GM04503 (cell line): ENCODE measurements around the gene APBA2.
"Not testable (repeated sequence)": the region's sequence is repeated elsewhere in the genome, so short reads cannot be mapped to it uniquely, and the experiment has no call there.

ENCODE experiments used
- DNase-seq: peaks from one replicate; pipeline ENCODE4 v3.0.0-alpha.2; 2012; ENCODE audit warnings: low read depth

APBA2 gene

GRCh38 chr15:28878209-28878608 is 7.6 kb upstream of the APBA2 start:
- DNase-seq, result no peak

DNA sequence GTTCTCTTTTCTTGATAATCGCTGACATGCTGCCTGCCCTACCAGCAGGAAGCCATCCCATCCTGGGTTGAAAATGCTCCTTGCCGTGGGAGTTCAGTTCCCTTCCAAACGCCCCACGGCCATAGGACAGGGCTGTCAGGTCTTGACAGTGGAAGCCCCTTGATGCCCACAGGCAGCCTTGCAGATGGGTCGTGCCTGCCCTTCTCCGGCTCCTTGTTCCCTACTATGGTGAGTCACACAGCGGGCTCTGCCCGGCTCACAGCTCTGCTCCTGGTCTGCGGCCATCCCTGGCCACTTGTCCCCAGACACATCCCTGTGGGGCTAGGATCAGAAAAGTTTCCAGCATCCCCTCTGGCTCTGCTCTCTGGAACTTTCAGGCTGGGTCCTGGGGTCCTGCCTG is 6.2 kb upstream of the APBA2 start:
- no peak for DNase-seq

- DNase-seq, result no peak
Measured at GRCh38 chr15:28880680-28881079, 5.1 kb upstream of the APBA2 start.

DNA sequence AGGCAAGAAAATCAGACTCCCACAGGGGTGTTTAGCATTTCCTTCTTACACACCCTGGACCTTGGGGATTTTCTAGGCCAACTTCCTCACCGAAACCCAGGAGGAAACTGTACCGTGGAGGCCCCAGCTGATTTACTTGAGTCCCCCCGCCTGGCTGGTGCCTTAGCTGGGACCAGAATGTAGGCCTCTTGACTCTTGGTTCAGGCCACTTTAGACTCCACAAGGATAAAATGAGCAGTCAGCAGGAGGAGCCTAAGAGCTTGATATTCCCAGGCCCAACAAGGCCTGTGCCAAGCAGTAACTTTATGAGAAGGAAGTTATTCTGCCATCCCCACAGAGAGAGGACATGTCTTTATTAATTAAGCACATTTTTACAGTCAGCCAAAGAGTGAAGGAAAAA is 4.6 kb upstream of the APBA2 start:
- no peak for DNase-seq

DNA sequence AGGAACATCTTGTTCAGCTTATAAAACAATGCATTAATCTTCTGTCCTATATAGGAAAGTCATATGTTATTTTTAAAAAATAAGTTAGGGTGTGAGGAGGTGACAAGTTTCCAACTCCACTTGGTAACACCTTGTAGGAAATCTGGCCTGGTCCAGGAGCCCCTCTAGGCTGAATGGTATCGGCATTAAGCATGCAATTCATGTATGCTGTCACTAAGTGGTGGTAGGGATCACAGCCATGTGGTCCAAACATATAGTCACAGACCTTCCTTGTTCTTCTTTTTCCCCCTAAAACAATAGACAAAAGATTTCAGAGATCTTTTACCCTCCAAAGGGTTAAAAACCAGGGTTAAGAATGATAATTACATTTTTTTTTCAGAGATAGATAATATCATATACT is 4.2 kb upstream of the APBA2 start:
- DNase-seq, result no peak

DNA sequence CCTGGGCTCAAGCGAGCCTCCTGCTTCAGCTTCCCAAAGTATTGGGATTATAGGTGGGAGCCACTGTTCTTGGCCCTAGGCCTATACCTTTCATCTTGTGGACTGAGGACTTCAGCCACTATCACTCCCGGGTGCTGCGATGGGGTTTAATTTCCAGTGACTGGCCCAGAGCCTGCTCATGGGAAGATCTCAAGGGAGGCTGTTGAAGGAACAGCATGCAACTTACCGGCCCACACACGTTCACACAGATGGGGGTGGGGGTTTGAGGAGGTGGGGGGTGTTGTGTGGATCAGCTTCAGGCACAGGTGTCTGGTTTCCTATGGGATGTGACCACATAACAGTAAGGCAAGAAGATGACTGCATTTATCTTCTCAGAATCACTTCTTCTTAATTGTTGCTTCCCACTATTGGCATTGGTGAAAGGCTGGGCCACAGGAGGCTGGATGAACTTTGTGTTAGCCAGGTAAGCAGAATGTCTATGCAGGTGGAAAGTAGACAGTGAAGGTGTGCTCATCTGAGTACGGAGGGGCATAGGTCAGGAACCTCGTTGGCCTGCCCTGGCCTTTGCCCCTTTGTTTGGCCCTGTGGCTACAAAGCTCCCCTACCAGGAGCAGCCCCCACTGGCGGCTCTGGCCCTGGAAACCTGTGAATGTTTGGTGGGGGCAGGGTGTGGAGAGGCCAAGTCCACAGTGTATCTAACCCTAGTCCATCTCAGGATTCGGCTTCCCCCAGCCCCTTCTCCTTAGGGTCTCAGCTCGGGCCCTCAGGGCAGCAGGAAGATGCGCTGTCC is 1.4 kb upstream of the APBA2 start:
- DNase-seq, result no peak

DNA sequence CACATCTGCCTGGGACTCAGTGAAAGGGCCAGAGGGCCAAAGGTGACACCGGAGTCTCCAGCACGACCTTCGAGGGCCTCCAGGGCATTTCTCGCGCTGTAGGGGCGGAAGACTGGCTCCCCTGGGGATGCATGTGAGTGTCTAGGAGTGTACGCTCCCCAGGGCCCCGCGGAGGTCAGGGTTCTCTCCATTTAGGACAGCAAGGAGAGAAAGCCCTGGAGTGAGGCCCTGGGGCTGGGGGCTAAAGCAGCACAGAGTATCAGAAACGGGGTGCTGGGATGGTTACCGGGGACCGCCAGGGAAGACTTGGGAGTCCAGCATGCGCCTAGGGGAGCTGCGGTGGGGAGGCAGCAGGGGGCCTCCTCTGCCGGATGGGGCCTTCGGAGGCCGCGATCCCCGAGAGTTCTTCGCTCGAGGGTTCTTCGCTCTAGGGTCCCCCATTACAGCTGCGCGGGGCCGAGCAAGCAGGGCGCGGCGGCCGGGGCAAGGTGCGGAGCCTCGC is 595 bp upstream of the APBA2 start:
- DNase-seq, result no peak

GRCh38 chr15:28886431-28887338 is 911 bp downstream of the APBA2 start:
- no peak for DNase-seq

DNA sequence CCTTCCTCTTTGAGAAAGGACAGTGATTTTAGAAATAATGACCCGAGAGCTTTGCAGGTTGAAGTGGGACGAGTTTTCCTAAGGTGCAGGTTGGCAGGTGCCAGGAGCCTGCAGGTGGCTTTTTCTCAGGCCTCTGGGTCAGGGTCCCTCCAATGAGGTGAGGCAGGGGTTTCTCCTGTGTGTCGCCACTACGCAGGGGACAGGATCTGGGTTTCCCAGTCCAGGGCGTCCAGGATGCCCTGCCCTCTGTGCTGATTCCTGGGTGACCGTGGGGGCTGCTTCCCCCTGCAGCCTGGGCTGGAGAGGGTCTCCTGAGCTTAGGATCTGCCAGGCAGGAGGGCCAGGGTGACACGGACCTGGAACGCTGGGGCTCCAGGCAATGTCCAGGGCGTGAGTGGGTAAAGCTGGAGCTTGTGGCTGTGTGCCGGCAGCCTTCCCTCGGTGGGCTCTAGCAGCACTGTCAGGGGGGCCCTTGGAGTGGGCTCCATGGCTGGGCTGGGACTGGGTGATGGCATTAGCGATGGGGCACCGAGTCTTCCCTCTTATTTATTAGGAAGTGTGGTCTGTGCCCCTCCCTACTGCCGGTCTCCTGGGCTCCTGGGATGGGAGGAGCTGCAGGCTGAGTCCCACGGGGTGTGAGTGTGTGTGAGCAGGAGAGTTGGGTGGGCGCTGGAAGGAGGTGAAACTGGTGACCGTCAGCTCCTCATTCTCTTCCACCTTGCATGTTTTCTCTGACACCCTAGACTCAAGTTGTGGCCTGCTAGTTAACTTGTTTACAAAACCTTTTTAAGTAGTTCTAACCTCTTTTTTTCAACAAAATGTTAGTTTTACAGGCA is 1.8 kb downstream of the APBA2 start:
- DNase-seq, result no peak

DNA sequence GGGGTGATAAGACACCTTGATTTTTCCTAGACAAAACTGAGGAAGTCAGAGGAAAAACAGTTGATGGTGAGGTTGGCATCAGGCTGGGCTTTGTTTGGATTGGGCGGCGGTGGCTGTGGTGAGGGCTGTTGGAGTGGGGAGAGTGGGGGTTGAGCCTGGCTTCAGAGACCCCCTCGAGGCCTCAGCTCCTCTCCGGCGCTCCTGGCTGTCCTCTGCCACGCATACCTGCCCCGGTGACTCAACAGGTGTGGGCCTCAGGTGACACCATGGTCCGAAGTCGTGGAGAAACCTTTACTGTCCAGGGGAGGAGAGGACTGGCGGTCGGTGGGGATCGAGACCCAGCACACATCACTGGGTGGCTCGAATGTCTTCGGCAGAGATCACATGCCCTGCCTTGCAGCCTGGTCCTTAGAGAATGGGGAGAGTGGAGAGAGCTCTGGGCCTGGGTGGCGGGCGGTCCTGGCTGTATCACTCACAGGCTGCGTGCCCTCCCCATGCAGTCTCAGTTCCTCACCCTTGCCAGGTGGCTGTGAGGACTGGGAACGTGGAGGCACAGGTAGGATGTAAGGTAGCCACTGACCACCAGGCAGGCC is 2.6 kb downstream of the APBA2 start:
- no peak for DNase-seq

DNA sequence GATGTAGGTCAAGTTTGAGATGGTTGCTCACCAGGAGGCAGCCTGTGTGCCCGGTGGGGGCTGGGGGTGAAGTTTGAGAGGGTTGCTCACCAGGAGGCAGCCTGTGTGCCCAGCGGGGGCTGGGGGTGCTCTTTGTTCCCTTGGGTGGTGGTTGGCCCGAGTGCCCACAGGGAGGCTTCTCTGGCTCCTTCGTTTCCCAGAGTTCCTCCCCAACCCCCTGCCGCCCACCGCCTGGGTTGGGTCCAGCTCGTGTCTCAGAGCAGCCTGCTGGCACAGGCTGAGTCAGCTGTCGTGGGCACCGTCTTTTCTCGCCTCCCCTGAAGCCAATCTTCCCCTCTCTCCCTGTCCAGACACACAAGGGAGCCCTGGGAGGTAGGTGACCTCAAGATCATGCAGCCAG is 3.1 kb downstream of the APBA2 start:
- no peak for DNase-seq

- no peak for DNase-seq
Measured at GRCh38 chr15:28889346-28889745, 3.6 kb downstream of the APBA2 start.

DNA sequence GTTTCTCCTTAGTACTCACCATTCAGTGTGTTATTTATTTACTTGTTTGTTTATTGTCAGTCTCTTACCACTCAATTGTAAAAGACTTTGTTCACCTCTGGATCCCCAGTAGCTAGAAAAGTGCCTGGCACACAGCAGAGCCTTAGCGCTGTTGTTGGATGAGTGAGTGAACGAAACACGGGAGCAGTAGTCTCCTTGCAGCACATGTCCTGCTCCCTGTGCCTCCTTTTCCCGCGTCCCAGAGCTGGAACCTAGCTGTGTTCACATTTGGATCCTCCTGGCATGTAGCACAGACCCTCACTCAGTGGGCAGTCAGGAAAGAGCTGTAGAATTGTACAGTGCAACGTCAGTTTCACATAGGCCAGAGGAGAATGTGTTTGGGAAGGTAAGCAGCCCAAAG is 4.1 kb downstream of the APBA2 start:
- not testable (repeated sequence) for DNase-seq

- DNase-seq, result not testable (repeated sequence)
Measured at GRCh38 chr15:28890291-28890690, 4.5 kb downstream of the APBA2 start.

DNA sequence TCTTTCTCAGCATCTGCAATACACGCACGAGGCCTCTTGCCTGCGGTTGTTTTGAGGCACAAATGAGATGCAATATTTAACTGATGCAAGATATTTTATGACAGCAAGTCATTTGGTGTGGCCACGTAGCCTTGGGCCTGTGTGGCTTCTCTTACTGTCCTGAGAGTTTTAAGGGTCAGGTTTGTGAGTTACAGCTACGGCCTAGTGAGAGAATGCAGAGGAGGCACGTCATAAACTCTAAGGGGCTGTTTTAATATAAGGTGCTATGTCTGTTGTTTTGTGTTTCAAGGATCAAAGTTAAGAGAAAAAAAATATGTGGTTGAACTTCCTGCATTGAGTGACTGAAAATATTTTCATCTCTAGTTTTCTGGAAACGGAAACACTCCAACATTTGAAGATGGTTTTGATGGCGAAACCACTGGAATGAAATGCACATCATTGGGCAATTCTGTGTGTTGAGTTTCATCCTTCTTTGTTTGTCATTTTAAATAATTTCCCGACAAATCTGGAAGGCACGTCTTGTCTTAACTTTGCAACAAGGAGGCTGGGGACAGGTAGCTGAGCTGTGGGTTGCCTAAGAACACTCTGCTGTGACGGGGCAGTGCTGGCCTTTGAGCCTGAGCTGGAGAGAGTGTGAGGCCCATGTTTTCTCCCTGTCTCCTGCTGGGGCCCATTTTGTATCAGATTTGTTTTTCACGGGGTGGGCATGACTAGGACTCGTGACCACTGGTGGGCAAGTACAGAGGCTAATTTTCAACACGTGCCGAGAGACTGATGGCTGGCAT is 5.1 kb downstream of the APBA2 start:
- DNase-seq, result no peak

DNA sequence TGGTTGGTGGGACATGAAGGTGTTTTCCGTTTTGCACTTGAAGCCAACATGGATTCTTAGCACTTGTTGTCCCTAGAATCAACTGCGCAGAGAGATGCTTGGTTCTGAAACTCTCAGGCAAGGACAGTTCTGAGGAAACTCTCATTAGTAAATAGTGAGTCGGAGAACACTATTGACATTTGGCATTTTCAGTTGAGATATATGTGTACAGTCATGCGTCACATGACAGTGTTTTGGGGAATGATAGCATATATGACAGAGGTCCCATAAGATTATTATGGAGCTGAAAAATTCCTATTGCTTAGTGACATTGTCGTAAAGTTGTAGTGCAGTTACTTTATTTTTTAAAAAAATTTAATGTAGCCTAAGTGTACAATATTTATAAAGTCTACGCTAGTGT is 5.8 kb downstream of the APBA2 start:
- DNase-seq, result no peak

DNA sequence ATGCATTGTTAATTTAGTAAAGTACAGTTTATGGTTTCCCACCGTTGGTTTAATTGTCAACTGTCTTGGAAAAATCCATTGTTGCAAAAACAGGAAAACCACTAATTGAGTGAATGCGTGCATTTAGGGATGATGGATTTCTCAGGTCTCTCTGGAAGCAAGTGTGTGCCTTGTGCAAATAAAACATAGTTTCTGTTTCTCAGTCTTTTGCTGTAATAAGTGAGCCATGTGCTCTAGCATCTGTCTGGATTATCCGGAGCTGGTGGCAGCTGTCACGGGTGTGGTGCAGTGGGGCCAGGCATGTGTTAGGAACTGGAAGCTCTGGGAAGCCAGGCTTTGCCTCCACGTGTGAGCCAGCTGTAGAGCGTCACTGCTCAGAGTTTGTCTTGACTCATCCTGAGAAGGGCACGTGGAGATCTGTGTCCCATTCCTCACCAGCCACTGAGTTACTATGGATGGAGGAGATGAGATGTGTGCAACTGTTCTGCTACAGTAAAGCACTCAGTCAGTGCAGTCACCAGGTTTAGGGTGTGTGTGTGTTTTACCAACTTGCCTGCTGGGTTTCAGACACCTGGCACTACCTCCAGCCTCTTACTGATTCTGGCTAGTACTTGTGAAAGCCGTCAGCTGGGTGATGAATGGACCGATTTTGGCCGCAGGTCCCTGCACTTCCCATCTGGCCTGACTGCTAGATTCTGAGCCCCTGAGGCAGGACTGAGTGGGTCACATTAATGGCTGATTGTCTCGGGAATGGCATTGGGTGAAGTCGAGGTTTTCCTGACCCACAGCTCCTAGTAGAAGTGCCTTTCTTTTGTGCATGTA is 7.2 kb downstream of the APBA2 start:
- DNase-seq, result no peak

- DNase-seq, result no peak
Measured at GRCh38 chr15:28894631-28895030, 8.9 kb downstream of the APBA2 start.

- DNase-seq, result no peak
Measured at GRCh38 chr15:28895146-28895545, 9.4 kb downstream of the APBA2 start.

DNA sequence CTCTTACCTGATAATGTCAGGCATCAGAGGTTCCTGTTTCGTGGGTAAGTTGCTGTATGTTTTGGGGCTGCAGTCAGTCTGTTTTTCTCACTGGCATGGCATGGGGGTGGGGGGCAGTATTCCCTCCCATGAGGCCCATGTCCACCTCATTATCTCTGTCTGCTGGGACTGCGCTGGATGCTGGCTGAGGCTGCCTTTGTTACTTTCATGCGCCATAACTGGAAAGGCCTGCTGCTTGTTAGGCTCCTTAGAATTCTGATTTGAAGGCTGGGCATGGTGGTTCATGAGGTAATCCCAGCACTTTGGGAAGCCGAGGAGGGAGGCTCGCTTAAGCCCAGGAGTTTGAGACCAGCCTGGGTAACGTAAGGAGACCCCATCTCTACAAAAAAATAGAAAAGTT is 9.8 kb downstream of the APBA2 start:
- DNase-seq, result no peak
